ENCODE results near the gene RPUSD1.
"Not testable (repeated sequence)": the region's sequence is repeated elsewhere in the genome, so short reads cannot be mapped to it uniquely, and the experiment has no call there.

- not testable (repeated sequence) for TF ChIP-seq CTCF (IDR thresholded peaks at IDR 0.05; ENCODE audit: insufficient read depth, low read length, poor library complexity, severe bottlenecking); EZH2phosphoT487 (conservative IDR thresholded peaks at IDR 0.05; ENCODE audit: low read length)
Measured at GRCh38 chr16:754121-754607, 34.0 kb downstream of the RPUSD1 start.
